Effector memory CD8-positive, alpha-beta T cell (primary cell): ENCODE results near the gene VSX1.

Experiments used
- ATAC-seq: fragments of 150-1000 bp; cut with Tn5 transposase; replicated peaks from 2 replicates; pipeline ENCODE4 v1.10.0; 2021; ENCODE audit warnings: mild to moderate bottlenecking, moderate library complexity
- DNase-seq, 3 experiments: peaks; one replicate each; pipeline ENCODE4 v3.0.0; 2021
- H3K27ac Mint-ChIP-seq, 2 donors: one replicate each; pipeline ENCODE4 v1.8.0; 2022; ENCODE audit warnings: mild to moderate bottlenecking in 2 of 2, mixed read lengths in 2 of 2, moderate library complexity in 2 of 2
- H3K27me3 Mint-ChIP-seq, 2 donors: one replicate each; pipeline ENCODE4 v1.8.0; 2022; ENCODE audit warnings: mixed read lengths in 2 of 2
- H3K36me3 Mint-ChIP-seq: one replicate; pipeline ENCODE4 v1.8.0; 2022; ENCODE audit warnings: mild to moderate bottlenecking, moderate library complexity, mixed read lengths; ENCODE audit not compliant: insufficient read depth
- H3K4me1 Mint-ChIP-seq, 2 donors: one replicate each; pipeline ENCODE4 v1.8.0; 2022; ENCODE audit warnings: low read depth in 2 of 2, mixed read lengths in 2 of 2
- H3K4me3 Mint-ChIP-seq, 2 donors: one replicate each; pipeline ENCODE4 v1.8.0; 2022; ENCODE audit warnings: mild to moderate bottlenecking in 2 of 2, mixed read lengths in 2 of 2, moderate library complexity in 2 of 2
- H3K9me3 Mint-ChIP-seq, 2 donors: one replicate each; pipeline ENCODE4 v1.8.0; 2022; ENCODE audit warnings: mixed read lengths in 2 of 2

The VSX1 gene

GRCh38 chr20:25058847-25059810 is 22.8 kb downstream of the VSX1 start:
- Mint-ChIP-seq H3K27ac (peak overlapping the region; percentile 94 to 98), H3K27me3 (peaks cover 0 to 21% of the 10 kb centered on the region in 2 donors), H3K9me3 (no peaks in the 10 kb centered on the region), H3K4me1 (peaks cover 21 to 36% of the 10 kb centered on the region in 2 donors), H3K4me3 (peak overlapping the region; percentile 86 to 89), H3K36me3 (peaks cover 41% of the 10 kb centered on the region)
- ATAC-seq (no peak), DNase-seq (no peak)

- peaks cover 0 to 12% of the 10 kb centered on the region in 2 donors for H3K27me3 Mint-ChIP-seq
- peaks cover 30 to 45% of the 10 kb centered on the region in 2 donors for H3K4me1 Mint-ChIP-seq
- peaks cover 41% of the 10 kb centered on the region for H3K36me3 Mint-ChIP-seq
- DNase-seq (peak; percentile 70 to 73 (median 71)), ATAC-seq (peak; percentile 64)
- H3K9me3 Mint-ChIP-seq: no peaks in the 10 kb centered on the region
- peak within 1 kb of the TSS; percentile 86 to 89 for H3K4me3 Mint-ChIP-seq
- peak within 1 kb of the TSS; percentile 94 to 98 for H3K27ac Mint-ChIP-seq
Measured at GRCh38 chr20:25058051-25058846, 23.7 kb downstream of the VSX1 start, which contains the start of gene ACSS1. ACSS1 (minus strand) TSS chr20:25058139; CDS start chr20:25058102, 37 bp downstream.

- H3K36me3 Mint-ChIP-seq: peaks cover 41% of the 10 kb centered on the region
- H3K4me3 Mint-ChIP-seq: peak overlapping the region; percentile 86 to 89
- DNase-seq (peak; percentile 85 to 86 (median 86)), ATAC-seq (peak; percentile 75)
- H3K4me1 Mint-ChIP-seq: peaks cover 30 to 50% of the 10 kb centered on the region in 2 donors
- H3K27me3 Mint-ChIP-seq: peaks cover 0 to 4% of the 10 kb centered on the region in 2 donors
- H3K27ac Mint-ChIP-seq: peak overlapping the region; percentile 94 to 98
- H3K9me3 Mint-ChIP-seq: no peaks in the 10 kb centered on the region
Measured at GRCh38 chr20:25057234-25058050, 24.5 kb downstream of the VSX1 start.

DNA sequence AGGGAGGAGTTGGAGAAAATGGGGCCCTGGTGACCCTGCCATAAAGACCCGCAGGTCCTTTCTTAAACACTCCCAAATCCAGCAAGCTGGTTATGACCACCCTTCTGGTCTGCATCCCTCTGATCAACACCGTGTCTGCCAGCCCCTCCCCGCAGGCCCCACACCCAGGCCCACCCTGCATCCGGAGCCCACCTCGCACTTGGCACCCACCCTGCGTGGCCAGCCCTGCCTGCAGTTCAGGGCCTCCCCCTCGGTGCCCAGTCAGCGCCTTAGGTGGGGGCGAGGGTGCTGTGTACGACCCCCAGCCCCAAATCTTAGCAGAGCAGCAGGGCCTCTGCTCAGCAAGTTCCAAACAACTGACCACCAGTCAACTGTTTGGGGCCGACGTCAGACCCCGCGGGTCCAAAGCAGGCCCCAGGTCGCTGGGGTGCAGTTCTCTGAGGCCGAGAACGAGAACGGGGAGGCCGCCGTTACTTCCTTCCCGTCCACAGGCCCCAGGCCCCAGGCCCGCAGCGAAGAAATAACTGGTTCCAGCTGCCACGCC is 25.2 kb downstream of the VSX1 start:
- no peaks in the 10 kb centered on the region for H3K27me3 Mint-ChIP-seq
- no peak for ATAC-seq
- H3K27ac Mint-ChIP-seq: peak overlapping the region; percentile 94 to 98
- peaks cover 32 to 55% of the 10 kb centered on the region in 2 donors for H3K4me1 Mint-ChIP-seq
- no peak for DNase-seq
- peaks cover 41% of the 10 kb centered on the region for H3K36me3 Mint-ChIP-seq
- no peaks in the 10 kb centered on the region for H3K9me3 Mint-ChIP-seq
- peak overlapping the region; percentile 86 to 89 for H3K4me3 Mint-ChIP-seq

DNA sequence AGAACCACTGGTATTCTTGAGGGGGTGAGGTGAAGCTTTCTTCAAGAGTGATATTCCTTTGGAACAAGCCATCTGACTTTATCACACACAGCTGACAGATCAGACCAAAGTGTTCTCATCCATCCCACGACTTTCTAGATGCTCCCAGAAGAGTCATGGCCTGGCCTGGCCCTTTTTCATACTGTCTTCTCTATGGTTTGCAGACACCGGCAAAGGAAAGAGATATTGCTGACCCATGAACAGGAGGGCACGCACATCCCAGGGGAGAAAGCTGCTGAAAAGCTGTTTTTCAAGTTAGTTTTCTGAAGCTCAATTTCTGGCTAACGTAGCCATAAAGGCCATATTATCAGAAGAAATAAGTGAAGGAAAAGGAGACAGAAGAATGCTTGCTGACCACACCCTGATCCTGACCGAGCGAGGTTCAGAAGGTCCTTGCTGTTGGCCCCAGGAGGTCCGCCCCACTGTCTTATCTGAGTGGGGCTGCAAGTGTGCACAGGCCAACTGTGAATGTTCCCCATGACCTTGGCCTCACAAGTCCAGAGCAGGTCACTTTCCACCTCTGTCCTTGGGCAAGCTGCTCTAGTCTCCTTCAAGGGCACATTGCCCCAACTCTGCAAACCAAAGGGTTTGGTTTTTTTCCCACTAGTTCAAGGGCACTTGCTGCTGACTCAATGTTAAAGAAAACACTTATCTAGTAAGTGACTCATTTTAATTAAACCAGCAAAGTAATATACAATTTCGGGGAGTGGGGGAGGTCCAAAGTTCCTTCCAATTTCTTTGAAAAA is 26.0 kb downstream of the VSX1 start:
- Mint-ChIP-seq H3K27ac (peak overlapping the region; percentile 94 to 98), H3K4me3 (peak overlapping the region; percentile 86 to 89), H3K36me3 (peaks cover 41% of the 10 kb centered on the region), H3K4me1 (peaks cover 40 to 63% of the 10 kb centered on the region in 2 donors), H3K9me3 (no peaks in the 10 kb centered on the region), H3K27me3 (no peaks in the 10 kb centered on the region)
- DNase-seq (no peak), ATAC-seq (no peak)

DNA sequence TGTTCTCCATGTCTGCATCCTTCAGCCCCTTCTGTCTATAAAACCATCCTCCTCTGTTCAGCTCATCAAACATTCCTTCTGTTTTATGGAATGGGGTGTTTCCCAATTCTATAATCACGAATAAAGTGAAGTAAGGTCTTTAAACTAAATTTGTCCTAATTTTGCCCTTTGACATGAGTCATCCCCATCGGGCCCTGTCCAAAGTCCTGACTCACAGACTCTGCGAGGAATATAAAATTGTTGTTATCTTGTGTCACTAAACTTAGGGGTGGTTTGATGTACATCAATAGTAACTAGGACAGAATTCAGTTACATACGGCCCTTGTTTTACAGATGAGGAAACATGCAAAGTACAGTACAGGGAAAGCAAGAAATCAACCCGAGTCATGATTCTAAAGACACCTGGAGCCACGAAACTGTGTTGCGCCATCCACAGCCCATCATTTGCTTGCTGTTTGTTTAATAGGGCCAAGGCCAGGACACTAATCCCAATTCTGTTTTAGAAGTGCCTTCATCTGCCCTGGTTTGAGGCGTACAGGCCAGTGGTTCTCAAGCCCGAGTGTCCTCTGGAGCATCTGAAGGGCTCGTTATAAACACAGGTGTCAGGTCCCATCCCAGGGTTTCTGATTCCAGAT is 26.8 kb downstream of the VSX1 start:
- Mint-ChIP-seq H3K36me3 (peaks cover 41% of the 10 kb centered on the region), H3K9me3 (no peaks in the 10 kb centered on the region), H3K4me1 (peaks cover 47 to 64% of the 10 kb centered on the region in 2 donors), H3K27ac (peak overlapping the region; percentile 81 to 98), H3K27me3 (no peaks in the 10 kb centered on the region), H3K4me3 (peak overlapping the region; percentile 86 to 89)
- ATAC-seq: no peak
- DNase-seq: no peak

GRCh38 chr20:25054096-25054820 is 27.7 kb downstream of the VSX1 start:
- ATAC-seq (no peak), DNase-seq (no peak)
- Mint-ChIP-seq H3K9me3 (no peaks in the 10 kb centered on the region), H3K4me1 (peaks cover 54 to 68% of the 10 kb centered on the region in 2 donors), H3K4me3 (peak overlapping the region in 1 of 2 donors; percentile 15), H3K27ac (peak overlapping the region; percentile 77 to 81), H3K27me3 (no peaks in the 10 kb centered on the region), H3K36me3 (peaks cover 39% of the 10 kb centered on the region)

GRCh38 chr20:25053255-25054031 is 28.5 kb downstream of the VSX1 start:
- no peak for ATAC-seq
- H3K36me3 Mint-ChIP-seq: peaks cover 33% of the 10 kb centered on the region
- H3K4me3 Mint-ChIP-seq: no peak overlapping the region
- no peak for DNase-seq
- peak overlapping the region; percentile 77 to 81 for H3K27ac Mint-ChIP-seq
- H3K27me3 Mint-ChIP-seq: no peaks in the 10 kb centered on the region
- peaks cover 58 to 71% of the 10 kb centered on the region in 2 donors for H3K4me1 Mint-ChIP-seq
- no peaks in the 10 kb centered on the region for H3K9me3 Mint-ChIP-seq

- Mint-ChIP-seq H3K27ac (peak overlapping the region; percentile 58 to 79), H3K4me3 (no peak overlapping the region), H3K27me3 (no peaks in the 10 kb centered on the region), H3K9me3 (no peaks in the 10 kb centered on the region), H3K36me3 (peaks cover 24% of the 10 kb centered on the region), H3K4me1 (peaks cover 58 to 71% of the 10 kb centered on the region in 2 donors)
- DNase-seq (no peak), ATAC-seq (no peak)
Measured at GRCh38 chr20:25052255-25053194, 29.4 kb downstream of the VSX1 start.
